ENCODE results near the gene SERPINB5. TPM values are rescaled to one million over a fixed set of nuclear protein-coding genes. Genes with fewer than 3 reads are reported as not detected.
"Not testable (repeated sequence)": the region's sequence is repeated elsewhere in the genome, so short reads cannot be mapped to it uniquely, and the experiment has no call there.

SERPINB5 gene
- total RNA-seq, 1 donor: not detected

DNA sequence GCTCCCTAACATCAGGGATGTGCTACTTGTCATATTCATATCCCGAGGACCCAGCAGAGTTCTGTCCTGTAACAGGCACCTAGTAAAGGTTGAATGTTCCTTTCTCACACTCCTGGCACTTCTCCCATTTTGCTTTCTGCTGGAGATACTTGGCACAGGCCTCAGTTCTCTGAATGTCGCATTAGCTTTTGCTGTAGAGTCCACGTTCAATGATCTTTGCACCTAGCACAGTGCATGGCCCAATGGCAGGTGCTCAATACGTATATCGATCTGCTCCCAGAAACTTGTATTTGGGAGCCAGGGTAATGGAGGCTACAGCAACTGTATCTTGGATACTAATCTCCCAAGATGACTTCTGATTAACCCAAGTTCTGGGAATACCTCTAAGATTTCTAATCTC lies 29.7 kb upstream of the SERPINB5 start:
- TF ChIP-seq CTCF (IDR thresholded peaks at IDR 0.05; ENCODE audit: insufficient read depth, low read length): no peak
- H3K4me3 ChIP-seq (ENCODE audit: low read depth, low read length): no peak overlapping the region
- no peak for DNase-seq (ENCODE audit: low read depth)

GRCh38 chr18:63449426-63449825 lies 27.3 kb upstream of the SERPINB5 start:
- no peak for TF ChIP-seq CTCF (IDR thresholded peaks at IDR 0.05; ENCODE audit: insufficient read depth, low read length)
- DNase-seq (ENCODE audit: low read depth): no peak
- no peak overlapping the region for H3K4me3 ChIP-seq (ENCODE audit: low read depth, low read length)

DNA sequence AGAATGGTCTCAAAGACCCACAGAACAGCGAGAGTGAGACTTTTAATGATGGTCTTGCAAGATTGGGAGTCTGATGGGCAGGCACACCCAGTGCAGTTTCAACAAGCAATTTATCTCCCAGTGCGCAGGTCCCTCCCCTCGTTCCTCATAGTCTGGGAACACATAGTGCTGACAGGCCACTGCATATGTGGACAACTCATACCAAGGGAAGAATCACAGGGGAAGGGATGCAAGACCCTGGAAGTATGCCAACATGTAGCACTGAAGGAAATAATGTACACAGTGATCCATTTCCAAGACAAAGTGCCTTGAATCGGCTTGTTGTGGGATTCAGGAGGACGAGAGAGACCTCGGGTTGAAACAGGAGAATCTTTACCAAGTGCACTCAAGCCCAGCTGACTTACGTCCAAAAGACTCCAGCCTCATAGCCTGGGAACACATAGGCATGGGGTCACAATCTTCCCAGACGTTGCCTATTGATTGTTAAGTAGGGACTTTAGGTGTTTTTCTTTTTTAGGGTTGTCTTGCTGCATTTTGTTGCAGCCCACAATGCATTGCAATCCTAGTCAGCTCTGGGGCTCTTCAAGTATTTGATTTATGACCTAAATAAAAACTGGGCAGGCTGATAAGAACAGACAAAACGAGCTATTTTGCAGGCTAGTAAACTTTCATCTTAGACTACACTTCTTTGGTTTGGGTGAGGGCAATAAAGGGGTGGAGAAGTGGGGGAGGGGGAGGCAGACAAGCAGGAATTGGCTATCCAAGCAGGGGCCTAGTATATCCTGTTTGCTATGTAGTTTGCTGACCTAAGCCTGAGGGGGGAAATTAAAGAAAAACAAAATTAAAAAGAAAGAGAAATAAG lies 24.7 kb upstream of the SERPINB5 start:
- peak; percentile 29 for DNase-seq (ENCODE audit: low read depth)
- no peak for TF ChIP-seq CTCF (IDR thresholded peaks at IDR 0.05; ENCODE audit: insufficient read depth, low read length)
- H3K4me3 ChIP-seq (ENCODE audit: low read depth, low read length): no peak overlapping the region

- DNase-seq (ENCODE audit: low read depth); H3K4me3 ChIP-seq (ENCODE audit: low read depth, low read length): not testable (repeated sequence)
These were observed 24.0 kb upstream of the SERPINB5 start for GRCh38 chr18:63452751-63453150.

DNA sequence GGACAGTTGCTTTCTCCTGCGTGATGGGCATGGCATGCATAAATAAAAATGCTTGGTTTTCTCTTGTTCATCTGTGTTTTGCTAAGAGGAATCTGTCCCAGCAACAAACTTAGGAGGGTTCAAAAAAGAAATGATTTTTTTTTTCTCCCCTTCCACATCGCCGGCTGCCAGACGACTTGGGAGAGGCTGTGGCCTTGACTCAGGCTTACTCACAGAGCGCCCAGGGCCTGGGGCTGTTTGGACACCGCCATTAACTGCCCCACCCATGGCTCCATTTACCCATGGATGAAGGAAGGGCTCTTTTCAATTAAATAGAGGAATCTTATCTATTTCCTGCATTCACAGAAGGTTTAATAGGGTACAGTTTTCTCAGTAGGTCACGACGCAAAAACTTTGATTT lies 22.3 kb upstream of the SERPINB5 start:
- DNase-seq (ENCODE audit: low read depth): peak; percentile 27
- TF ChIP-seq CTCF (IDR thresholded peaks at IDR 0.05; ENCODE audit: insufficient read depth, low read length): no peak
- H3K4me3 ChIP-seq (ENCODE audit: low read depth, low read length): no peak overlapping the region

DNA sequence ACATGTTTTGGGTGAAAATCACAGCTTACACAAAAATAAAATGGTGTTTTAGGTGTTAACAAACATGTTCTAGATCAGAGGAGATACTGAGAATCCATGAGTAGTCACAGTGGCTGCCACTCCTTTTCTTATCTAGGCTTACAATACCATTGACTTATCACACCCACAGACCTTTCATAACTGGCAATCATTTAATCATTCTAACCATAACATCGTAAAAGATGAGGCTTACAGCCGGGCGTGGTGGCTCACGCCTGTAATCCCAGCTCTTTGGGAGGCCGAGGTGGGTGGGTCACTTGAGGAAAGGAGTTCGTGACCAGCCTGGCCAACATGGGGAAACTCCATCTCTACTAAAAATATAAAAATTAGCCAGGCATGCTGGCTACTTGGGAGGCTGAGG lies 18.8 kb upstream of the SERPINB5 start:
- DNase-seq (ENCODE audit: low read depth): no peak
- H3K4me3 ChIP-seq (ENCODE audit: low read depth, low read length): no peak overlapping the region
- no peak for TF ChIP-seq CTCF (IDR thresholded peaks at IDR 0.05; ENCODE audit: insufficient read depth, low read length)

- no peak for TF ChIP-seq CTCF (IDR thresholded peaks at IDR 0.05; ENCODE audit: insufficient read depth, low read length)
- no peak for DNase-seq (ENCODE audit: low read depth)
- no peak overlapping the region for H3K4me3 ChIP-seq (ENCODE audit: low read depth, low read length)
These were observed 16.3 kb upstream of the SERPINB5 start for GRCh38 chr18:63460414-63460813.

Measured in fibroblast of the aortic adventitia (primary cell).